Hypothalamus (tissue), 51 donors: ENCODE data around the gene TGFB1.
"Not testable (repeated sequence)": the region's sequence is repeated elsewhere in the genome, so short reads cannot be mapped to it uniquely, and the experiment has no call there.

Experiments used
- DNase-seq, 51 donors: peaks; one replicate each; lab custom pipeline; 2025; lab: John Stamatoyannopoulos, UW

Gene TGFB1

DNA sequence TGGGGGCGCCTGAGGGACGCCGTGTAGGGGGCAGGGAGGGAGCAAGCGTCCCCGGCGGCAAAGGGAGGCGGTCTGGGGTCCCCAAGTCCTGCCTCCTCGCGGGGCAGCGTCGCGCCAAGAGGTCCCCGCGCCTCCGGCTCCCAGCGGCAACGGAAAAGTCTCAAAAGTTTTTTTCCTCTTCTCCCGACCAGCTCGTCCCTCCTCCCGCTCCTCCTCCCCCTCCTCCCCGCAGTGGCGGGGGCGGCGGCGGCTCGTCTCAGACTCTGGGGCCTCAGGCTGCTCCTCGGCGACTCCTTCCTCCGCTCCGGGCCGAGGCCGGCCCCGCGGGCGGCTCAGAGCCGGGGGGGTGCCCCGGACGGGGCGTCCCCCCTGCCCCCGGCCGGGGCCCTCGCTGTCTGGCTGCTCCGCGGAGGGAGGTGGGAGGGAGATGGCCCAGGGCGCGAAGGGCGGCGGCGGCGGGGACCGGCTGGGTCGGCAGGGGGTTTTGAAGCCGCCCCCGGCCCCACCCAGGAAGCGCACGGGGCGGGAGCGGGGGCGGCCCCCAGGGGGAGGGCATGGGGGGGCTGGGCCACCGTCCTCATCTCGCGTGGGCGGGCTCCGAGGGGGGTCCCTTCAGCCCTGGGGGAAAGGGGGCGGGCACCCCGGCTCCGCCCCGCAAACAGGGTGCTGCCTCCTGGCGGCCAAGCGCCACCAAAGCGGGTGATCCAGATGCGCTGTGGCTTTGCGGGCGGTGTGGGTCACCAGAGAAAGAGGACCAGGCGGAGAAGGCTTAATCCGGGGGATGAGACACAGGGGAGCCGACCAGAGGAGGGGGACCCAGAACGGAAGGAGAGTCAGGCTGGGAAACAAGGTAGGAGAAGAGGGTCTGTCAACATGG, at the start of gene TGFB1:
TGFB1 (minus strand) TSS at position 457 of the 877 bp plus-strand sequence. CDS start 878 bp downstream, outside the sequence.
- DNase-seq, result peak in 45 of 51 donors; percentile 21 to 76 (median 56)

DNA sequence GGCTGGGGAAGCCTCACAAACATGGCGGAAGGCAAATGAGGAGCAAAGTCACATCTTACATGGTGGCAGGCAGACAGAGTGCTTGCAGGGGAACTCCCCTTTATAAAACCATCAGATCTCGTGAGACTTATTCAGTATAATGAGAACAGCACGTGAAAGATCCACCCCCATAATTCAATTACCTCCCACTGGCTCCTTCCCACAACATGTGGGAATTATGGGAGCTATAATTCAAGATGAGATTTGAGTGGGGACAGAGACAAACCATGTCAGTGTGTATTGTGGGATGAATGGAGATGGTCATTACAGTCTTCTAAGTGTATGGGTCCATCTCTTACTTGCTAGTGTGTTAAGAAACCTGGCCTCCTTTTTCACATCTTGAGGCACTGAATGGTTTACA, 48.3 kb upstream of the TGFB1 start:
- no peak for DNase-seq

DNA sequence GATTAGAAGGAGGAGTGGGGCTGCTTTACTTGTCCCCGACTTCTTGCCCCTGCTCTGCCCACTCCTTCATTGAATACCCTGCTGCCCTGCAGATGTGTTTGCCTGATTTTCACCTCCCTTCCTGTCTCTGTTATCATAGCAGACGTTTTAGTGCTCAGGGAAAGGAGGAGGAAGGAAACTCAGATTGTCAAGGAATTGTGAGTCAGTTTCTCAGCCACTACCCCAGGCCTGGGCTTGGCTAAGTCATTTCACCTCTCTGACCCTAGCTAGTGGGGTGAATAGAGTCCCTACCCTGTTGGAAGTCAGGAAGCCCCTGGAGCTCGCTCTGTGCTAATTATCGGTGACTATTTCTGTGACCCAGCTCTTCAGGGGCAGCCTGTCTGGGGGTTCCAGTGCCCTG, 47.8 kb upstream of the TGFB1 start:
- no peak for DNase-seq

DNA sequence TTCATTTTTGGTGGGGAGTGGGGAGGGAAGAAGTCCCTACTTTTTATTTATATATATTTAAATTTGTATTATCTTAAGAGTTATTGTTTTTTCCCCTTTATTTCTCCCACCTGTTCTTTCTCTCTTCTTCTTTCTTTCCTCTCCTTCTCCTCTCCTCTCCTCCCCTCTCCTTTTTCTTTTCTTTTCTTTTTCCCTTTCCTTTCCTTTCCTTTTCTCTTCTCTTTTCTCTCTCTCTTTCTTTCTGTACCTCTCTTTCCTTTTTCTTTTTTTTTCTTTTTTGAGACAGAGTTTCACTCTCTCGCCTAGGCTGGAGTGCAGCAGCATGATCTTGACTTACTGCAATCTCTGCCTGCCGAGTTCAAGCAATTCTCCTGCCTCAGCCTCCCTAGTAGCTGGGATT, 45.8 kb upstream of the TGFB1 start:
- no peak for DNase-seq

DNA sequence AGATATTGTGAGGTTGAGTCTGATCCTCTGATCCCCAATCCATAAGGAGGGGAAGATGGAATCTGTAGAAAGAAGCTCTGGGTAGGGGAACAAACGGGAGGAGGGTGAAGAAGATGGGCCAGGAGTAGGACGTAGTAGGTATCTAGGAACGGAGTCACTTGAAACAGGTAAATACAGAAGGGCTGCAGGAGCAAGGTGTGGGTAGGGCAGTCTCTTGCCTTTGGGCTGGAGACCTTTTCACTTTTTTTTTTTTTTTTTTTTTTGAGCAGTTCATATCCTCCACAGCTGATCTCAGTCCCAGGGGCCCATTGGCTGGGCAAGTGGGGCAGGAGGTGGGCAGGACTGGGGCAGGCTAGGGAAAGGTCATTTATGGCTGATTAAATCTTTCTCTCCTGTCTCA, 45.4 kb upstream of the TGFB1 start:
- DNase-seq, result no peak

DNA sequence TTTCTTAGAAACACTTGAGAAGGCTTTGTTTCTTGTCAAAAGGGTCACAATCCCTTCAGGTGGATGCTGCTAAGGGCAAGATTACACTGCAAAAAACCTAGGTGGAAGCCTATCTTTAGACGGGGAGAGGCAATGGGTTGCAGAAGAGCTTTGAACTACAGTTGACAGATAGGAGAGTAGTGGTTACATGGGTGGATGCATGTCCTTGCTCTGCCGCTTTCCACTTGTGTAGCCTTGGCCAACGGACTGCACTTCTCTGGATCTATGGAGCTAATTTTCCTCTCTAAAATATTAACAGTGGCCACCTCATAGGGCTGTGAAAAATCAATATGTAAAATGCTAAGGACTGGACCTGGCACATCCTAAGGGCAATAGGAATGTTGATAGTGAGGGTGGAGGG, 44.9 kb upstream of the TGFB1 start:
- no peak for DNase-seq

DNA sequence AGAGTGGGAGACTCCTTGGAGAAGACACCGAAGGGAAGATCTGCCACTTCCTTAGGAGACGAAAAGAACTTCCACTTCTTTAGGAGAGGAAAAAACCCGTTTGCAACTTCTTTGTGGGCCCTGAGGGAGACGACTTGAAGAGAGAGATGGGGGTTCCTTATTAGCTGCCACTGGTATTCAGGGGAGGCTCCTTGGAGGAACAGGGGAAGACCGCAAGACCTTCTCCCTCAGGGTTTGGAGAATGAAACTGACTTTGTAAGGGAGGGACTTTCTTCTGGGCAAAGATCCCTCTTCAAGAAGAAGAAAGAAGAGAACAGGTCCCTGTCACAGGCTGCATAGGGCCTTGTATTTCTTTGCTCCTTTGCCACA, 44.3 kb upstream of the TGFB1 start:
- DNase-seq, result no peak

DNA sequence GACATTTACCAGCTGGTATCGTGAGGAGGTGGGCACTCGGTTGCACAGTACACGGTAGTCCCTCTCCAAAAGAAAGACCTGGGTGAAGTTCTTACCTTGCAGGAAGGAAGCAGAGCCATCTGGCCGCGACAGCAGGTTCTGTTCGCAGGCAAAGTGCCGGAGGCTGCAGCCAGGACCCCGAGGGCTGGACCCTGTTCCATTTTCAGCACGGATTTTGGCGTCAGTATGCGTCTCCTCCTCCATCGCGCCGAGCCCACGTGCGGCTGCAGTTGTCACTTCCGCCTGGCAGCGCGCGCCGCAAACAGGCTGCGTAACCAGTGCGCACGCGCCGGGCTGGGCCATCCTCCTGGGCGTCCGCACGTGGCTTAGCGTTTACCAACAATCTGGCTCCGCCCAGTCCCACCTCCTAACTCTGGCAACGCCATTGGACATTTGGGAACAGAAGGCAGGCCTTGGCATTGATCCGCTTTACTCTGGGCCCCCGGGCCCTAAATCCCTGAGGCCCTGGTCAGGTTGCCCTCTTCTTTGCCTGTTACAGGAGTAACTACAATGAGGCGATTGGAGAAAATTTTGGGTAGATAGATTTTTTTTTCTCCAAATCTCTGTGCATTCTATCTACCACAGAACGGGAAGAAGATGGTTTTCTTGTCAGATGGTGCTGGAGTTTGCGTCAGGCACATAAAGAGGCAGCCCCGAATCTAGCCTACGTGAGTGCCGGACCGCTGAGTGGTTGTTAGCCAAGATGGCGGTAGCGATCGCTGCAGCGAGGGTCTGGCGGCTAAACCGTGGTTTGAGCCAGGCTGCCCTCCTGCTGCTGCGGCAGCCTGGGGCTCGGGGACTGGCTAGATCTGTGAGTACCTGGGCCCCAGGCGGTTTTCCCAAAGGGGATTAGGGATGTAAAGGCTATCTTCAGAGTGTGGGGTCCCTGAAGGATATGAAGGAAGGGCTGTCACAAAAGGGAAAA, 43.6 kb upstream of the TGFB1 start, which contains the start of the genes BCKDHA and EXOSC5:
BCKDHA (plus strand) TSS at position 733 of the 964 bp plus-strand sequence; CDS start at position 743, 10 bp downstream.
EXOSC5 (minus strand) TSS at position 274 of the 964 bp plus-strand sequence; CDS start at position 243, 31 bp downstream.
- peak; percentile 84 to 99 (median 97) for DNase-seq

DNA sequence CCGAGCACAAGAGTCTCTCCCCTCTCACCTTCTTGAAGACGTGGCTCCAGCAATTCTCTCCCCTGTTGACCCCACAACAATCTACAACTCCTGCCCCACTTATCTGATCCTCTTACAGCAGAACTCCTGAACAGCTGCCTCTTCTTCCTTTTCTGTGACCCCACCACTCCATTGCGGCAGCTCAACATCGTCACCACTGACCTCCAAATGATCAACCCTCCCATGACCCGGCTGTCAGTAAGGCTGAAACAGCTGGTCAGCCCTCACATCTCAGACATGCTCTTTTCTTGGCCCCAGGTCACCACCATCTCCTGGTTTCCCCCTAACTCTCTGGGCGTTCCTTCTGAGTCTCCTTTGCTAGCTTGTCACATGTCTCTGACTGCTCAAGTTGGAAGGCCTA, 41.6 kb upstream of the TGFB1 start:
- DNase-seq, result no peak

DNA sequence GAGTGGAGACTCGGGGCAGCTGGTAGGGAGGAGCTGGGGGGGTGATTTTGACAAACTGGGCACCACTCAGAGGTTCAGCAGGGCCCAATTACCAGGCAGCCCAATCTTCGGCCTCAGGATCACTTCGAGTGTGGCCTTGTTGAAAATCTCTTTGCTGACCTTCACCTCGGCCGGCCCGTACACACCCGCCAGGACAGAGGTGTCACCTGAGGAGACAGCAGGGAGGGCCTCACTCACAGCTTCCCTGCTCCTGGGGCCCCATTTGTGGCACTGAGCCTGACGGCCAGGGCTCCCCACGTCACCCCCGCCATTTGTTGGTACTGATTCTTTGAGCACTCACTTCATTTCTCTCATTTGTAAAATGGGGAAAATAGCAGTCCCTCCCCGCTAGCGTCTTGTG, 39.1 kb upstream of the TGFB1 start:
- no peak for DNase-seq

DNA sequence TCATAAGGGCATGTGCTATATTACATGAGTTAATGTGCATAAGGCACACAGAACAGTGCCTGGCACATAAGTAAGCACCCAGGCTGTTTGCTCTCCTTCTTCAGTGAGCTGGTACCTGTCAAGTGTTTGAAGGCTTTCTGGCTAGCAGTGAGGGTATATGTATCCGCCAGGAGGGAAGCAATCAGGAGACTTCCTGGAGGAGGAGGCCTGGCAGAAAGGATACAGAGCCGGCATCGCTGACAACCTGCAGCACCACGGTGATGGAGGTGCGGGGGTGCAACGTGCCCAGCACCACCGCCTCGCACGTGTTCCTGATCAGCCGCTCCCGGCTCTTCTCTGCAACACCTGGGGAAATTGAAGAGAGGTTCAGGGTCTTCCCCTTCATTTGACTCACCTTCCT, 37.9 kb upstream of the TGFB1 start:
- DNase-seq, result no peak

DNA sequence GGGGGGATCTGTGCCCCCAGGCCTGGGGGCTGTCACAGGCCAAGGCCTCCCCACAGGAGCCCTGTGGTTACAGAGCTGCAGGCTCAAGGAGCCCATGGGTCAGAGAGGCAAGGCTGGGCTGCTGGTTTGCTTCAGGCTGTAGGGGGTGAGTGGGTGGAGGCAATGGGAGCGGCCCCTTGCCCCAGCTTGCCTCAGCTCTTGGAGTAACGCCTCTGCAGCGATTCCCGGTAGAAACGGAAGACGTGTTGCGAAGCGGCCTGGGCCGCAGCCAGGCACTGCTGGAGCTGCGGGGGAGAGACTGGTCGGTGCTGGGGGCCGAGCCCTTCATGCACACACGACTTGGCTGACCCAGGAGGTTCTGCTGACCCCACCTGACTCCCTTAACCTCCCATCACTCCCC, 32.7 kb upstream of the TGFB1 start:
- DNase-seq, result no peak

DNA sequence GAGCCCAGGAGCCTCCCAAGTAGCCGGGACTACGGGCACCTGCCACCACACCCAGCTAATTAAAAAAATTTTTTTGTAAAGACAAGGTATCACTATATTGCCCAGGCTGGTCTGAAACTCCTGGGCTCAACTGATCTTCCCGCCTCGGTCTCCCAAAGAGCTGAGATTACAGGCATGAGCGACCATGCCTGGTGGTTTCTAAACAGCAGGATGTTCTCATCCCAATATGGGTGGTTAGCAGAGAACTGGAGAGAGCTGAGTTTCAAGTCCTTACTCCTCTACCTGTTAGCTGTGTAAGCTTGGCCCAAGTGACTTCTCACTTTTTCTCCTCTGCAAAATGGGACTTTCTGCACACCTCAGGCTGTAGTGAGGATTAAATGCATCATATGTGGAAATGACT, 30.6 kb upstream of the TGFB1 start:
- no peak for DNase-seq

DNA sequence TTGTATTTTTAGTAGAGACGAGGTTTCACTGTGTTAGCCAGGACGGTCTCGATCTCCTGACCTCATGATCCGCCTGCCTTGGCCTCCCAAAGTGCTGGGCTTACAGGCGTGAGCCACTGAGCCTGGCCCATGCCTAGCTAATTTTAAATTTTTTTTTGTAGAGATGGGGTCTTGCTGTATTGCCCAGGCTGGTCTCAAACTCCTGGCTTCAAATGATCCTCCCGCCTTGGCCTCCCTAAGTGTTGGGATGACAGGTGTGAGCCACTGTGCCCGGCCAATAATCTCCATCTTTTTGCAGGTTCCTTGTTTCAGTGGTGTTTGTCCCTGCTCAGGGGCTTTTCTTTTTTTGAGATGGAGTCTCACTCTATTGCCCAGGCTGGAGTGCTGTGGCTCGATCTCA, 27.8 kb upstream of the TGFB1 start:
- not testable (repeated sequence) for DNase-seq

DNA sequence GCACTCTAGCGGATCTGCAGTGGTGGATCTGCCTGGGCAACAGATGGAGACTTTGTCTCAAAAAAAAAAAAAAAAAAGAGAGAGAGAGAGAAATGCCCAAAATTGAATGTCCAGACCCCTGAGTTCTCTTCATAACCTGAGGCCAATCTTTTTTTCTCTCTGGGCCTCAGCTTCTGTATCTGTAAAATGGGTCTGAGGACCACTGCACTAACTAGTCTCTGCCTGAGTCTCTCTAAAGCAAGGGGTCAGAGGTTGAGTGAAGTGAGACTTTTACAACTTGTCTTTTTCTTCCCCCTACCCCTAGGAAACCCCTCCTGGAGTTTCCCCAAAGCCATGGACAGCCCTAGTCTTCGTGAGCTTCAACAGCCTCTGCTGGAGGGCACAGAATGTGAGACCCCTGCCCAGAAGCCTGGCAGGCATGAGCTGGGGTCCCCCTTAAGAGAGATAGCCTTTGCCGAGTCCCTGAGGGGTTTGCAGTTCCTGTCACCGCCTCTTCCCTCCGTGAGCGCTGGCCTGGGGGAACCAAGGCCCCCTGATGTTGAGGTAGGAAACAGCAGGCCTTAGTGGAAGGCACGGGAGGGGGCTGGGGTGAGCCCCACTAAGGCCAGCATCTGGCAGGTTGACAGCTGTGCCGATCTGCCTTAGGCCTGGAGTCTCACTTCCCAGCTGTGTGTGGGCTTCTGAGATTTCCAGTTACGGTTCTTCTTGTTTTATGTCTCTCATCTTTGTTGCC, 24.4 kb upstream of the TGFB1 start:
- no peak for DNase-seq

DNA sequence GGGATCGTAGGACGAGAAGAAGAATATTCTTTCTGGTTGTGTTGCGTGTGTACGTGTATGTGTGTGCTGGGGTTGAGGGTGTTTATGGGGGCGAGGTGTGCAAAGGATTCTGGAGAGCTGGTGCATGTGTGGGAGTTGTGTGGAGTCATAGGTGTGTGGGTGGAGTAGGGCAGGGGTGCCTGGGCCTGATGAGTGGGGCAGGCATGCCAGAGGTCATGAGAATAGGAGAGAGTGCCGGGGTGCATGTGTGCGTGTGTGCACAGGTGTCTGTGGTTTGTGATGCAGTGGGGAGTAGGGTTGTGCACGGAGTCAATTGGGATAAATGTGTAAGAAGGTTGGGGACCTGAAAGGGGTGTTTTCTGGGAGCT, 23.3 kb upstream of the TGFB1 start:
- DNase-seq, result peak in 1 of 51 donors; percentile 37

DNA sequence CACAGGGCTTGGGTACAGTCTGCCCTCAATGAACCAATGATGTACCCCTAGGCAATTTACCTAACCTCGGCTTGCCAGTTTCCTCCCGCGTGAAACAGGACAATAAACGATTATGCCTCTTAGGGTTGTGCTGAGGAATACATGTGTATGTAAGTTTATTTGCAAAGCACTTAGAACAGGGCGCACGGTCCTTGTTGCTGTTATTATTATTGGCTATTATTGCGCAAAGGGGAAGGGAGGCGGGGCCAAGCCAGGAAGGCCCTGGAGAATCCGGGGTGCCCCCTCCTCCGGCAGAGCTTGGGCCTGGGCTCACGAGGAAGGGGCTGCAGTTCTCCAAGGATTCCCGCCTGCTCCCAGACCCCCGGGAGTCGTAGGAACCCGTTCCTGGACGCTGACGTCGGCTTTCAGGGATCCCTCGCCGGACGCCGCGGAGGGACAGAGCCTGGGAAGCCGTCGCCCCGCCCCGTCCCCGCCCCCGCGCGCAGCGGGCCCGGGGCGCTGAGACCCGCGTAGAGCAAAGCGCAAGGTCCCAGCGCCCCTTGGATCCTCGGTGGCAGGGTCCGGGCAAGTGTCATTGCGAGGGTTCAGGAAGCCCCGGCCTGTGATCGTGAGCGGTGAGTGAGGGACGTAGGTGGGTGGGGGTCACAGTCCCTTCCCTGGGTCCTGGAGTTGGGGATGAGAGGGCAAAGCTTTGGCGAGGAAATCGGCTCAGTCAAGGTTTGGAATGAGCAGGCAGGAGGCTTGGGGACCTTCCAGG, 22.7 kb upstream of the TGFB1 start, which contains the start of gene TMEM91:
TMEM91 (plus strand) TSS at position 293 of the 757 bp plus-strand sequence. CDS start 1,777 bp downstream, outside the sequence.
- peak in 11 of 51 donors; percentile 4 to 37 (median 12) for DNase-seq

DNA sequence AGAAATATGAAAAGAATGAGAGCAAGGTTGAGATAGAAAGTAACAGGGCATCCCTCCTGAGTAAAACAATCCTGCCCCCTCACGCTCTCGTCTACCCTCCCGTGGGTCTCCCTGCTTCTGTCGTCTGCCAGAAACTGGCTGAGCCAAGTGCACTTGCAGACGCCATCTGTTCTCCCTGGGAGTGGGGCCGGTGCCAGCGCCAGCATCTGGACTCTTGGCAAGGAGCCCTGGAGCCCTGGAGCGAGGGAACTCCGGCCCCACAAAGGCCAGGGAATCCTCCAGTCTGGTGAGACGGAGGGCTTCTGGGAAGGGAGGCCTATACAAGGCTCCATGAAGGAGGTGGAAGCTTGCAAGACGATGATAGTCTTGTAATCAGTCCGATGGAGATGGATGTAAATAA, 20.3 kb upstream of the TGFB1 start:
- peak in 50 of 51 donors; percentile 3 to 86 (median 68) for DNase-seq

DNA sequence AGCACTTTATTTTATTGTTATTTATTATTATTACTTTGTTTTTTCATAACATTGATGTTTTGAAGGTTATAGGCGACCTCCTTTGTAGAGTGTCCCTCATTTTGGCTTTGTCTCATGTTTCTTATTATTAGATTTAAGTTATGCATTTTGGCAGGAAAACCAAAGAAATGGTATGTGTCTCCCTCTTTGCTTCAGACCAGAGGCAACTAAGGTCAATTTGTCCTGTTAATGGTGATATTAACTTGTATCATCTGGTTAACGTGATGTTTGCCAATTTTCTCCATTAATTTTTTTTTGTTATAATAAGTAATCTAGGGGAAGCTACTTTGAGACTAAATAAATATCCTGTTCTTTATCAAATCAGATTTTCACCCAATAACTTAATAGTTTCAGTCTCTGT, 18.8 kb upstream of the TGFB1 start:
- no peak for DNase-seq

DNA sequence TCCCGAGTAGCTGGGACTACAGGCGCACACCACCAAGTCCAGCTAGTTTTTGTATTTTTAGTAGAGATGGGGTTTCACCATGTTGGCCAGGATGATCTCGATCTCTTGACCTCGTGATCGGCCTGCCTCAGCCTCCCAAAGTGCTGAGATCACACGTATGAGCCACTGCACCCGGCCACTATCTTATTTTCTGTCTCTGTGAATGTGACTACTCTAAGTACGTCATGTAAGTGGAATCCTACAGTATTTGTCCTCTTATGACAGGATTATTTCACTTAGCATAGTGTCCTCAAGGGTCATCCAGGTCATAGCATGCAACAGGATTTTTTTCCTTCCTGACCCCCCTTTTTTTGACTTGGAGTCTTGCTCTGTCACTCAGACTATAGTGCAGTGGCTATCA, 17.8 kb upstream of the TGFB1 start:
- DNase-seq, result no peak
